MM.1S (cell line): ENCODE measurements around the gene MAS1.

ENCODE experiments used
- DNase-seq: peaks from one replicate; pipeline ENCODE4 v3.0.0-alpha.2; 2015
- H2AFZ ChIP-seq: fragments of 300-600 bp; sonication (generic); 2 replicates; pipeline ENCODE4 v1.6.0; 2016; ENCODE audit warnings: antibody characterized with exemption, low read length
- H3F3A ChIP-seq: fragments of 300-600 bp; sonication (generic); 2 replicates; pipeline ENCODE4 v1.6.1; 2016; ENCODE audit warnings: mild to moderate bottlenecking, antibody characterized with exemption, low read length, moderate library complexity, mixed read lengths; ENCODE audit not compliant: insufficient read depth
- H3K27ac ChIP-seq: fragments of 300-600 bp; sonication (generic); 2 replicates; pipeline ENCODE4 v1.5.1; 2016; ENCODE audit warnings: mild to moderate bottlenecking, low read length
- H3K27me3 ChIP-seq: fragments of 300-600 bp; sonication (generic); replicated peaks from 2 replicates; pipeline ENCODE4 v1.6.0; 2016; ENCODE audit warnings: low read length; ENCODE audit not compliant: insufficient read depth
- H3K36me3 ChIP-seq: fragments of 300-600 bp; sonication (generic); replicated peaks from 2 replicates; pipeline ENCODE4 v1.6.1; 2016; ENCODE audit warnings: mild to moderate bottlenecking, low read length, mixed read lengths; ENCODE audit not compliant: insufficient read depth
- H3K4me1 ChIP-seq: fragments of 300-600 bp; sonication (generic); 2 replicates; pipeline ENCODE4 v1.6.1; 2016; ENCODE audit warnings: low read length, mixed read lengths
- H3K4me2 ChIP-seq: fragments of 300-600 bp; sonication (generic); 2 replicates; pipeline ENCODE4 v1.6.0; 2016; ENCODE audit warnings: low read depth, low read length
- H3K4me3 ChIP-seq: fragments of 300-600 bp; sonication (generic); 2 replicates; pipeline ENCODE4 v1.5.1; 2016; ENCODE audit warnings: low read length, mixed read lengths
- H3K79me2 ChIP-seq: fragments of 300-600 bp; sonication (generic); 2 replicates; pipeline ENCODE4 v1.6.1; 2016; ENCODE audit warnings: mixed run types, low read length, mixed read lengths
- H3K9ac ChIP-seq: fragments of 300-600 bp; sonication (generic); 2 replicates; pipeline ENCODE4 v1.6.1; 2016; ENCODE audit warnings: low read length, mixed read lengths
- H3K9me2 ChIP-seq: fragments of 300-600 bp; sonication (generic); replicated peaks from 2 replicates; pipeline ENCODE4 v1.6.1; 2016; ENCODE audit warnings: mild to moderate bottlenecking, low read length, mixed read lengths; ENCODE audit not compliant: insufficient read depth
- H3K9me3 ChIP-seq: fragments of 300-600 bp; sonication (generic); replicated peaks from 2 replicates; pipeline ENCODE4 v1.6.1; 2016; ENCODE audit warnings: mild to moderate bottlenecking, low read length, mixed read lengths; ENCODE audit not compliant: insufficient read depth
- H4K20me1 ChIP-seq: fragments of 300-600 bp; sonication (generic); 2 replicates; pipeline ENCODE4 v1.6.1; 2016; ENCODE audit warnings: mild to moderate bottlenecking, low read length, moderate library complexity, mixed read lengths; ENCODE audit not compliant: insufficient read depth
- EZH2 ChIP-seq: fragments of 300-600 bp; sonication (generic); optimal IDR thresholded peaks from 2 replicates; pipeline ENCODE3; 2017; ENCODE audit warnings: low read depth, mild to moderate bottlenecking, antibody characterized with exemption, low read length, mixed read lengths
- EZH2phosphoT487 ChIP-seq: fragments of 300-600 bp; sonication (generic); IDR thresholded peaks from 2 replicates; pipeline ENCODE4 v1.6.1; 2018; ENCODE audit warnings: antibody characterized with exemption, low read length
- TF ChIP-seq, protein P1 (sequence below): fragments of 300-600 bp; sonication (generic); IDR thresholded peaks from 2 replicates; pipeline ENCODE4 v1.5.1; 2016; ENCODE audit warnings: antibody characterized with exemption, low read length, mixed read lengths

The MAS1 gene

DNA sequence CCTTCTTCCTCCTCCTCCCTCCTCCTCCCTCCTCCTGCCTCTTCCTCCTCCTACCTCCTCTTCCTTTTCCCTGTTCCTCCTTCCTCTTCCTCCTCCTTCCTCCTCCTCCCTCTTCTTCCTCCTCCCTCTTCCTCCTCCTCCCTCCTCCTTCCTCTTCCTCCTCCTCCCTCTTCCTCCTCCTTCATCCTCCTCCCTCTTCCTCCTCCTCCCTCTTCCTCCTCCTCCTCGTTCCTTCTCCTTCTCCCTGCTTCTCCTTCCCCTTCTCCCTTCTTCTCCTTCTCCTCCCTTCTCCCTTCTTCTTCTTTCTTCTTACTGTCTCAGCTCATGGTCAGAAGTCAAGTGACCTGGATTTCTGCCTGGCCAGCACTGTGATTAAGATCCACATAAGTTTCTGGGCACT lies 7.7 kb downstream of the MAS1 start:
- Histone ChIP-seq H3K4me3 (no peak overlapping the region), H3K4me1 (no peaks in the 10 kb centered on the region), H4K20me1 (no peaks in the 10 kb centered on the region), H3K27me3 (no peaks in the 10 kb centered on the region), H3K4me2 (no peak overlapping the region), H3K9me3 (no peaks in the 10 kb centered on the region), H3K9ac (no peak overlapping the region), H3K27ac (no peak overlapping the region), H3K9me2 (no peaks in the 10 kb centered on the region), H2AFZ (no peak overlapping the region), H3K36me3 (no peaks in the 10 kb centered on the region), H3F3A (no peaks in the 10 kb centered on the region), H3K79me2 (no peaks in the 10 kb centered on the region)
- TF ChIP-seq, protein P1, sequence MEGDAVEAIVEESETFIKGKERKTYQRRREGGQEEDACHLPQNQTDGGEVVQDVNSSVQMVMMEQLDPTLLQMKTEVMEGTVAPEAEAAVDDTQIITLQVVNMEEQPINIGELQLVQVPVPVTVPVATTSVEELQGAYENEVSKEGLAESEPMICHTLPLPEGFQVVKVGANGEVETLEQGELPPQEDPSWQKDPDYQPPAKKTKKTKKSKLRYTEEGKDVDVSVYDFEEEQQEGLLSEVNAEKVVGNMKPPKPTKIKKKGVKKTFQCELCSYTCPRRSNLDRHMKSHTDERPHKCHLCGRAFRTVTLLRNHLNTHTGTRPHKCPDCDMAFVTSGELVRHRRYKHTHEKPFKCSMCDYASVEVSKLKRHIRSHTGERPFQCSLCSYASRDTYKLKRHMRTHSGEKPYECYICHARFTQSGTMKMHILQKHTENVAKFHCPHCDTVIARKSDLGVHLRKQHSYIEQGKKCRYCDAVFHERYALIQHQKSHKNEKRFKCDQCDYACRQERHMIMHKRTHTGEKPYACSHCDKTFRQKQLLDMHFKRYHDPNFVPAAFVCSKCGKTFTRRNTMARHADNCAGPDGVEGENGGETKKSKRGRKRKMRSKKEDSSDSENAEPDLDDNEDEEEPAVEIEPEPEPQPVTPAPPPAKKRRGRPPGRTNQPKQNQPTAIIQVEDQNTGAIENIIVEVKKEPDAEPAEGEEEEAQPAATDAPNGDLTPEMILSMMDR, result no peak
- TF ChIP-seq EZH2phosphoT487 (no peak), EZH2 (no peak)
- no peak for DNase-seq

DNA sequence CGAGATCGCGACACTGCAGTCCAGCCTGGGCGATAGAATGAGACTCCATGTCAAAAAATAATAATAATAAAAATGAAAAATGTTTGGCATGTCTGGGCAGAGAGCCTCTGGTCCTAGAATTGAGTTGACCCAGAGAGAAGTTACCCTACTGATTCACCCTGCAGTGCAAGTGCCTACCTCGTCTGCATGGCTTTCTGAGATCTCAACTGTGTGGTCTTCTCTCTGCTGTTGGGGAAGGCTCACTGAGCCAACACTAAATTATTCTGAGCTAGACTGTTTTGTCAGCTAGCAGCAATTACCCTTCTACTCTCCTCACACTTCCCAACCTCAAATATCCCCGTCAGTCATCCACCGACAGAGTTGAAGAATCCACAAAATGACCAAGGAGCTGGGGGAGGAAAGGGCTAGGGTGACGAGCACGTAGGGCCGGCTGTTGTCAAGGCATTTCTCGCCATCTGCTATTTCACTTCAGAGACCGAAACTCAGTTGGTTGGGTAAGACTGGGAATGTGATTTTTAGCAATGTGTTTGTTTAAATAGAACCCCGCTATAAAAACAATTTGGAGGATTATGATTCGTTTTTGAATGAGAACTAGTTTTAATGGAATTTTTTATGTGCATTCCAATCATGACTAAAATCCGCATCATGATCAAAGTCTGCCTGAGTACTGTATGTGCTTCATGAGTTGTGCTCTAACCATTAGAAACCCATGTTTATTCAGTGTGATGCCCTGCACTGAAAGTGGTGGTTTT lies 9.4 kb downstream of the MAS1 start:
- H3K9me3 ChIP-seq, result no peaks in the 10 kb centered on the region
- H2AFZ ChIP-seq, result no peak overlapping the region
- H3K4me2 ChIP-seq, result no peak overlapping the region
- H3K9ac ChIP-seq, result no peak overlapping the region
- H3K27ac ChIP-seq, result no peak overlapping the region
- no peaks in the 10 kb centered on the region for H3K9me2 ChIP-seq
- H4K20me1 ChIP-seq, result no peaks in the 10 kb centered on the region
- no peaks in the 10 kb centered on the region for H3K79me2 ChIP-seq
- H3K27me3 ChIP-seq, result no peaks in the 10 kb centered on the region
- no peaks in the 10 kb centered on the region for H3F3A ChIP-seq
- no peaks in the 10 kb centered on the region for H3K4me1 ChIP-seq
- TF ChIP-seq EZH2phosphoT487, result no peak
- TF ChIP-seq, protein P1, result no peak
- no peak for TF ChIP-seq EZH2
- H3K36me3 ChIP-seq, result no peaks in the 10 kb centered on the region
- DNase-seq, result no peak
- no peak overlapping the region for H3K4me3 ChIP-seq

DNA sequence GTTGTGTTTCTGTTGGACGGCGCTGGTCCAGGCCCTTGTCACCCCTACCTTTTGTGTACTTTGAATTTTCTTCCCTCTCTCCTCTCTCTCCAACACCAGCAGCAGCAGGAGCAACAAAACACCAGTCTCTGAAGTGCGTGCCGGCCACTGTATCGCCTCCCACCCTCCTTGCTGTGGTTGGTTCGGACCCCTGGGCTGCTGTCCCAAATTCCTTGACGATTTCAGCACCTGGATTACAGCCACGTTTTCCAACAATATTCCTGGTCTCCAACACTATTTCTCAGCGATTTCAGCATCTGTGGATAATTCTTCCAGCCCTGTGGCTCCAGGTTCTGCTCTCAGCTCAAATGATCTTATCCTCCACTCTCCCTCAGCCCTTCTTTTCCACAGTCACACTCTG lies 11.8 kb downstream of the MAS1 start:
- DNase-seq, result no peak
- Histone ChIP-seq H3K4me2 (no peak overlapping the region), H3F3A (no peaks in the 10 kb centered on the region), H3K79me2 (no peaks in the 10 kb centered on the region), H3K27me3 (no peaks in the 10 kb centered on the region), H3K4me3 (no peak overlapping the region), H3K4me1 (no peaks in the 10 kb centered on the region), H2AFZ (no peak overlapping the region), H4K20me1 (no peaks in the 10 kb centered on the region), H3K27ac (no peak overlapping the region), H3K9me2 (no peaks in the 10 kb centered on the region), H3K9ac (no peak overlapping the region), H3K36me3 (no peaks in the 10 kb centered on the region), H3K9me3 (no peaks in the 10 kb centered on the region)
- TF ChIP-seq EZH2phosphoT487 (no peak), EZH2 (no peak)
- TF ChIP-seq, protein P1, result no peak
